ENCODE results near the gene PLTP.
"Not testable (repeated sequence)": the region's sequence is repeated elsewhere in the genome, so short reads cannot be mapped to it uniquely, and the experiment has no call there.

Gene PLTP

DNA sequence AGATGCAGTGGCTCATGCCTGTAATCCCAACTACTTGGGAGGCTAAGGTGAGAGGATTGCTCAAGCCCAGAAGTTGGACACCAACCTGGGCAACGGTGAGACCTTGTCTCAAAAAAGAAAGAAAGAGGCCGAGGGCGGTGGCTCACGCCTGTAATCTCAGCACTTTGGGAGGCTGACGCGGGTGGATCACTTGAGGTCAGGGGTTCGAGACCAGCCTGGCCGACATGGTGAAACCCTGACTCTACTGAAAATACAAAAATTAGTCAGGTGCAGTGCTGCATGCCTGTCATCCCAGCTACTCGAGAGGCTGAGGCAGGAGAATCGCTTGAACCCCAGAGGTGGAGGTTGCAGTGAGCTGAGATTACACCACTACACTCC lies 37.9 kb downstream of the PLTP start:
- not testable (repeated sequence) for DNase-seq (ENCODE audit: low read depth in 2 of 2)

- DNase-seq (ENCODE audit: low read depth in 2 of 2) = no peak
Measured at GRCh38 chr20:45873409-45874103, 38.4 kb downstream of the PLTP start.

DNA sequence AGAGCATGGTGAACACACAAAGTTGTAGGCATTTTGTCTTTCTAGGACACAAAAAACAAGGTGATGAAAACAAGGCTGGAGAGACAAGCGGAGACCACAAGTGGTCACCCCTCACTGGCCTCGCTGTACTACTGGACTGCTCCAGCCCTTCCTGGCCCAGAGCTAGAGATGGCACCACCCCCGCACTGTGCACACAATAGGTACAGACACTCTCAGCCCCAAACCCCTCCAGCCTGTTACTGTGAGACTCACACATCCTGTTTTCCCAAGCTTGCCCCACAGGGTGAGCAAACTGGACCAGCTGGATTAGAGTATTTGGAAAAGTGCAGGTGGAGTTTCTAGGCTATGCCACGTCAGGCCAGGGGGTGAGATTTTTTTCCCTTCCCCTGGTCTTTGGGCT lies 39.3 kb downstream of the PLTP start:
- no peak for DNase-seq (ENCODE audit: low read depth in 2 of 2)

DNA sequence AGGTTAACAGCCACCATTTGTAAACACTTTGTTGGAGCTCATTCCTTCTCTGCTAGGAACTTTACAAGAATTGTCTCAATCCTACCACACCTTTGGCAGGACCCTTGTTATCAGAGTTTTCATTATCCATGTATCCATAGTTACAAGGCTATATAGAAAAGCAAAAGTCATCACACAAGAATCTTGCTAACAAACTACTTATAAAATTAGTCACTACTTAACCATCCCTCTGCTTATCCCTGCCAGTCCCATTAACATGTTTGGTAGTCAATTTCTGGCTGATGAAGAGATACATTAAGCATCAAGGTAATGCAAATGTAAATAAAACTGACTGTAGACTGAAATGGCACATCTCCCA lies 44.2 kb downstream of the PLTP start:
- DNase-seq (ENCODE audit: low read depth in 2 of 2) = no peak

- DNase-seq (ENCODE audit: low read depth in 2 of 2) = no peak
Measured at GRCh38 chr20:45867136-45867818, 44.7 kb downstream of the PLTP start.

GRCh38 chr20:45866454-45866853 lies 45.5 kb downstream of the PLTP start:
- DNase-seq (ENCODE audit: low read depth in 2 of 2) = no peak

DNA sequence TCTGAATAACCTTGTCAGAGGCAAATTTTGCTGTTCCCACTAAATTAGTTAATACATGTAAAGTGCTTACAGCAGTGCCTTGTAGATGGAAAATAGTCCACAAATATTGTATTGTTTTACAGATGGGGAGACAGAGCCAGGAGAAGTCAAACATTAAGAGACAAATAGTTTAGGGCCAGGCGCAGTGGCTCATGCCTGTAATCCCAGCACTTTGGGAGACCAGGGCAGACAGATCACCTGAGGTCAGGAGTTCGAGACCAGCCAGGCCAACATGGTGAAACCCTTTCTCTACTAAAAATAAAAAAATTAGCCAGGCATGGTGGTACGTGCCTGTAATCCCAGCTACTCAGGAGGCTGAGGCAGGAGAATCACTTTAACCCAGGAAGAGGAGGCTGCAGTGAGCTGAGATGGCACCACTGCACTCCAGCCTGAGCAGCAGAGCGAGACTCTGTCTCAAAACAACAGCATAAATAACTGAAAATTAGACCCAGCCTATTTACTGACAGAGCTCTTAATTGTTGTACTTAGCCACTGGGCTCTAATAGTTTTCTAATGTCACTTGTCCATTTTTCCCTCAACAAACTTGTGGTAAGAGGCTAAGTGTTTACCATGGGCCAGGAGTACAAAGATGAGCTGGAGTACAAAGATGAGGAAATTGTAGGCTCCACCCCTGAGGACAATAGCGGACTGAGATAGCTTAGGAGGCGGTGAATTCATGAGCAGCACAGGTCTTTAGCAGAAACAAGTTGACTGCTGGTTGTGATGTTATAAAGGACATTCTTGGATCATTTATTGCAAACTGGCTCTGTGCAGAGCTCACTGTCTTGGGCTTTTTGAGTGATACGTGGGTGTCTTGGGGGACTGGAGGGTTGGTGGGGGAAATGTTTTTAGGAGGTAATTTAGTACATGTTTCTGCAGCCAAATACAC lies 48.1 kb downstream of the PLTP start:
- DNase-seq (ENCODE audit: low read depth in 2 of 2) = no peak

- no peak for DNase-seq (ENCODE audit: low read depth in 2 of 2)
Measured at GRCh38 chr20:45861221-45862075, 50.5 kb downstream of the PLTP start.

- DNase-seq (ENCODE audit: low read depth in 2 of 2) = no peak
Measured at GRCh38 chr20:45860560-45861220, 51.3 kb downstream of the PLTP start.

DNA sequence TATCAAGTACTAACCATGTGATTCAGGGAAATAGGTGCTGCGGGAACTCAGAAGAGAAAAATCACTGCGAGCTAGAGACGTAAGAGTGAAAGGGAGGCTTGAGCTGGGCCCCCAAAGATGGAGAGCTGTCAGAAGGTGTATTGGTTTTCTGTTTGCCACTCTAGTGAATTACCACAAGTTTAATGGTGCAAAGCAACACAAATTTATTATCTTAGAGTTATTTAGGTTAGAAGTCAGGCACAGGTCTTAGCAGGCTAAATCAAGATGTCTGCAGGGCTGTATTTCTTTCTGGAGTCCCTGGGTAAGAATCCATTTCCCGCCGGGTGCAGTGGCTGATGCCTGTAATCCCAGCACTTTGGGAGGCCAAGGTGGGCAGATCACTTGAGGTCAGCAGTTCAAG lies 52.0 kb downstream of the PLTP start:
- no peak for DNase-seq (ENCODE audit: low read depth in 2 of 2)

DNA sequence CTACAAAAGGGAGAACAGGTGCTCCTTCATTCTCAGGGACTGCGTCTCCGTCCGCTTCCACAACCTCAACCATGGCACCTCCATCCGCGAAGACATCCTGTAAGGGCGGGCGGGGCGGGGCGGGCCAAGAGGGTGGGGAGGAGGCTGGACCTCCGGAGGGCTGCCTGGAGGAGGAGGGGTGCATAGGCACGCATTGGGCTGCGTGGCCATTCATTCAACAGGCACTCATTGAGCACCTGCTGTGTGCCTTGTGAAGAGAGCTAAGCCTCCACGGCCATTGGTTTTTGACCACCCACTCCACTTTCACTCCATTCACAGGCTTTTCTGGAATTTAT lies 54.1 kb downstream of the PLTP start:
- peak in 1 of 2 donors; percentile 3 for DNase-seq (ENCODE audit: low read depth in 2 of 2)

GRCh38 chr20:45857114-45857881 lies 54.7 kb downstream of the PLTP start, which contains the start of the genes ACOT8 and ZSWIM3:
TSS of gene ACOT8 (minus strand) at chr20:45857392. CDS start at chr20:45857315, 77 bp downstream.
TSS of gene ZSWIM3 (plus strand) at chr20:45857614. CDS start at chr20:45857826, 212 bp downstream.
- peak; percentile 83 to 94 for DNase-seq (ENCODE audit: low read depth in 2 of 2)

DNA sequence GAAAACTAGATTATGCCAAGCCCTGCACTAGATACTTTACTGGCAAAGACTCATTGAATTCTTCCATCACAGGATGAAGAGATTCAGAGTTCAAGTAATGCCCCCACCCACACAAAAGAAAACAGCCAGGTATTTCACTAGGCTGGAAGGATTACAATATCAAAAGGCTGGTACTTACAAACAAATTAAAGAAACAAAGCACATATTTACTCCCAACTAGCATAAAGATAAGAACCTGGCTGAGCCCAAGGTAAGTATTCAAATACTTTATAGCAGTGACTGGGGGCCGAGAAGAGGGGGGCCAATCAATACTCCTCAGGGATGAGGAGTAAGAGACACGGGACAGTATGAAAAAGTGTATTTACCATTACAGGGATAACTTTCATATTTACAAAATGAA lies 58.5 kb downstream of the PLTP start:
- no peak for DNase-seq (ENCODE audit: low read depth in 2 of 2)

- DNase-seq (ENCODE audit: low read depth in 2 of 2) = no peak
Measured at GRCh38 chr20:45852326-45852725, 59.6 kb downstream of the PLTP start.

GRCh38 chr20:45851501-45851900 lies 60.5 kb downstream of the PLTP start:
- DNase-seq (ENCODE audit: low read depth in 2 of 2) = no peak

- DNase-seq (ENCODE audit: low read depth in 2 of 2) = no peak
Measured at GRCh38 chr20:45850926-45851325, 61.0 kb downstream of the PLTP start.

GRCh38 chr20:45850238-45850637 lies 61.7 kb downstream of the PLTP start:
- no peak for DNase-seq (ENCODE audit: low read depth in 2 of 2)

- DNase-seq (ENCODE audit: low read depth in 2 of 2) = no peak
Measured at GRCh38 chr20:45848969-45849582, 62.9 kb downstream of the PLTP start.

Measured in stimulated activated CD8-positive, alpha-beta memory T cell treated with anti-CD3 and anti-CD28 coated beads, Interleukin-7, amount 100 ng/mL, for 4 hours (primary cell).